IPS DF 6.9 (cell line): Measurements from ENCODE around the gene PEAR1.

Experiments
- DNase-seq: peaks from one replicate; pipeline ENCODE4 v3.0.0-alpha.2; 2013; ENCODE audit warnings: low read depth, low spot score
- H3K27ac ChIP-seq: one replicate; pipeline ENCODE4 v1.5.1; 2013; ENCODE audit warnings: low read length, control low read depth
- H3K27me3 ChIP-seq: 2 replicates; pipeline ENCODE4 v1.6.1; 2013; ENCODE audit warnings: mild to moderate bottlenecking, low read length; ENCODE audit not compliant: control insufficient read depth, insufficient read depth
- H3K36me3 ChIP-seq: 2 replicates; pipeline ENCODE4 v1.6.1; 2013; ENCODE audit warnings: low read length; ENCODE audit not compliant: control insufficient read depth, insufficient read depth
- H3K4me1 ChIP-seq: 2 replicates; pipeline ENCODE4 v1.6.1; 2013; ENCODE audit warnings: low read length; ENCODE audit not compliant: control insufficient read depth, insufficient read depth
- H3K4me3 ChIP-seq: 2 replicates; pipeline ENCODE4 v1.5.1; 2013; ENCODE audit warnings: mild to moderate bottlenecking, low read length
- H3K9me3 ChIP-seq: 2 replicates; pipeline ENCODE4 v1.6.1; 2013; ENCODE audit warnings: low read length, inconsistent platforms; ENCODE audit not compliant: control insufficient read depth, insufficient read depth
- WGBS: extraction: QIAGEN DNeasy Blood & Tissue Kit; methylation state at CpG from one replicate; pipeline ENCODE4 v1.1.7; 2013; ENCODE audit warnings: mixed read lengths, missing lambda C conversion rate; ENCODE audit not compliant: insufficient read length, insufficient coverage; 5-methylcytosine and 5-hydroxymethylcytosine counted together

Gene PEAR1

DNA sequence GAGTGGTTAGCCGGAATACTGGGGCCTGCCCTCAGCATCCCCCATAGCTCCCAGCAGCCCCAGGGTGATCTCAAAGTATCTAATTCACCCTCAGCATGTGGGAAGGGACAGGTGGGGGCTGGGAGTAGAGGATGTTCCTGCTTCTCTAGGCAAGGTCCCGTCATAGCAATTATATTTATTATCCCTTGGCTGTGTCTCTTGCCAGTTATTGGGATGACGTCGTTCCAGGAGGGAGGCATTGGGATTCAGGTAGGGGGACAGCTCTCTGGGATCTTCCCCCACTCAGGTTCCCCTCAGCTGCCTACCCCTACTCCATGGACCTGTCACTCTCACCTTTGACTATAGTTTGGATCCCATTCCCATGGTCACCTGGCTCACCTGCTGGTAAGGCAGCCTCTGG is 11.9 kb upstream of the PEAR1 start:
- DNase-seq, result no peak
- Histone ChIP-seq H3K27me3 (no peaks in the 10 kb centered on the region; the same call in 1 of the 2 replicates), H3K9me3 (no peaks in the 10 kb centered on the region), H3K4me1 (peaks cover 3% of the 10 kb centered on the region), H3K36me3 (no peaks in the 10 kb centered on the region), H3K27ac (no peak overlapping the region), H3K4me3 (no peak overlapping the region)
- no CpG with 5 or more reads among the region's 4 CpGs for WGBS

DNA sequence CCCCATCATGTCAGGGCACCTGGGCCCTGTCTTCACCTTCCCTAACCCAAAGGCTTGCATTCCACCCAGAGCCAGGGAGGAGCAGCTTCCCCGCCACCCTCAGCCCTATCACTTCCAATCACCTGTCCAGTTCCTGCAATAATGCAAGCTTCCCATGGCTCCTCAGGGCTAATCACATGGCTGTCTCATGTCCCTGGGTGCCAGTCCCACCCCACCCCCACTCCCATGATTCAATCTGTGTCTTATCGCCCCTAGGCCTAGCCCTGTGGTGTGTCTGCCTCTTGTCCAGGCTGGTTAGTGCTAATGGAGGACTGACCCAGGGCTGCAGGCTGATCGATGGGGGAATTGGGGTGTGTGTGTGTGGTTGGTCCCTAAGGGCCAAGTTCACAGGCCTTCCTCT is 11.0 kb upstream of the PEAR1 start:
- Histone ChIP-seq H3K27me3 (no peaks in the 10 kb centered on the region; the same call in 1 of the 2 replicates), H3K27ac (no peak overlapping the region), H3K9me3 (no peaks in the 10 kb centered on the region), H3K4me3 (no peak overlapping the region), H3K4me1 (peaks cover 5% of the 10 kb centered on the region), H3K36me3 (no peaks in the 10 kb centered on the region)
- no CpG with 5 or more reads among the region's 3 CpGs for WGBS
- DNase-seq, result no peak

DNA sequence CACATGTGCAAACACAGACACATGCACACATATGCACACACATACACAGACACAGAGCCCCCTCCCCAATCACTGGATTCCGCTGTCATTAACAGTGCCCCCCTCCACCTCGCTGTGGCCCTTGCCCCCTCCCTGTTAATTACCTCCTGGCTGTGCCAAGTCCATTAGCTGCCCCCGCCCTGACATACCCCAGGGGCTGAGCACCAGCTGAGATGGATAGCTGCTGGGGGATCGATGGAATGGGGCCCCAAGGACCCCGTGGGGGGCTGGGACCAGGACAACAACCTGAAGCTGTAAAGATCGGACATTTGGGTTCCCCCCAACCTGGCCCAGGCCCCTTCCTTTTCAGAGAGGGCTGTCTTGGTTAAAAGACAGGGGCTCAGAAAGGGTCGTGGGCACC is 9.6 kb upstream of the PEAR1 start:
- Histone ChIP-seq H3K4me1 (peaks cover 5% of the 10 kb centered on the region), H3K27me3 (no peaks in the 10 kb centered on the region; the same call in 1 of the 2 replicates), H3K4me3 (no peak overlapping the region), H3K36me3 (no peaks in the 10 kb centered on the region), H3K27ac (no peak overlapping the region), H3K9me3 (no peaks in the 10 kb centered on the region)
- no peak for DNase-seq
- no CpG with 5 or more reads among the region's 7 CpGs for WGBS

DNA sequence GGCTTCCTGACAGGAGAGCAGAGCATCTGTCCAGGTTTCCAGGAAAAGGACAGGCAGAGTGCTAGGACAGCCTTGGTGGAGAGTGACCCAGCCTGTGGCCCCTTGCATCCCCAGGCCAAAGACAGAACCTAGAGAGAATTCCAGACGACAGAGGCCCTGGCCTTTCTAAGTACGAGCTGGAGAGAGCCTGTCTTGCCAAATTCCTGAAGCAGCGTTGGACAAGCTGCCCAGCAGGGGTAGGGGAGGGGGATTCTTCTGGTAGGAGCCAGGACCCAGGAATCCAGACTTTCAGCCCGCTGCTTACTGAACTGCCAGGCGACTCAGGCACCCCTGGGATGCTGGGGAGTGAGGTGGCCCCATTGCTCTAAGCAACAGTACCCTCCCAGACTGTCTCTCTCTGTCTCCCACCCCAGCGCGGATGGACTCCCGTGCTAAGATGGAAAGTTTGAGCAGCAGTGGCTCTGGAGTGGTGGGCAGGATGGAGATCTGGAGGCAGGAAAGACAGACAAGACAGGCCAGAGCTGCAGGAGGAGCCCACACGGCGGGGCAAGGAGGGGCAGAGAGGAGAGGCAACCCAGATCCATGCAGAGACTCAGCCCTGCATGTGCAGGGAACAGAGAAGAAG is 8.8 kb upstream of the PEAR1 start:
- Histone ChIP-seq H3K27me3 (no peaks in the 10 kb centered on the region; the same call in 1 of the 2 replicates), H3K9me3 (no peaks in the 10 kb centered on the region), H3K4me3 (no peak overlapping the region), H3K4me1 (peaks cover 5% of the 10 kb centered on the region), H3K27ac (no peak overlapping the region), H3K36me3 (no peaks in the 10 kb centered on the region)
- DNase-seq, result no peak
- WGBS, result no CpG with 5 or more reads among the region's 10 CpGs

DNA sequence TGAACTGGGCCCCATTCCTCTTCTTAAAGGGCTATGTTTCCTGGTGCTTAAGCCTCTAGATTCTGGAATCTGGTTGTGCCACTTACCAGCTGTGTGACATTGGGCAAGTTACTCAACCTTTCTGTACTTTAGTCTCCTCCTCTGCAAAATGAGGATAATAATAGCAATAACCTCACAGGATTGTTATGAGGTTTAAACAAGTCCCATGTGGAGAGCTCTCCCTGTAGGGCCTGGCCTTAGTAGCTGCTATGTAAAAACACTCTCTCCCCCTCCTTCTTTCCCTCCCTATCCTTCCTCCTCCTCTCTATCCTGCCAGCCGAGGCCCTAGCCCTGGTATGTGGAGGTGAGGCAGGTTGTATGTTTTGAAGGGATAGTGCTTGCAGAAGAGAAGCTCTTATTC is 8.2 kb upstream of the PEAR1 start:
- Histone ChIP-seq H3K4me1 (peaks cover 5% of the 10 kb centered on the region), H3K27me3 (no peaks in the 10 kb centered on the region; the same call in 1 of the 2 replicates), H3K36me3 (no peaks in the 10 kb centered on the region), H3K9me3 (no peaks in the 10 kb centered on the region), H3K27ac (no peak overlapping the region), H3K4me3 (no peak overlapping the region)
- no CpG with 5 or more reads among the region's 1 CpG for WGBS
- DNase-seq, result no peak

DNA sequence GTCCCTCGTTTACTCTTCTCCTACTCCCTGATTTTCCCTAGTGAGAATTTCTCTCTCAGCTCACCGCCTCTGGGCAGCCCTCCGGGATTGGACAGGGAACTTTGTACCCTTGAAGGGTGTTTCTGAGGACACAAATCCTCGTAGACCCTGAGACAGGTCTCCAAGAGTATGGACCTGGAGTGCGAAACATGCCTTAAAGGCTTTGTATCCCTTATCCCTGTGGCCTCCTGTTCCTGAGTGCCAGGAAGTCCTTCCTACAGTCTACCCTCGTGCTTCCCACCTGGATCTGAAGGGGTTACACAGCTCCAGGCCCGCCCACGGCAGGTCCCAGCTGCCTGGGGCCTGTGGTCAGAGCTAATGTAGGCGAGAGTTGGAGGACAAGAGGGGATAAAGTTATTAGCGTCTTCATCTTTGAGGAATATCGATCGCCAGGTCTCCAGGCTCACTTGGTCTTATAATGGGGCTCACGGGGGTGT is 7.6 kb upstream of the PEAR1 start:
- Histone ChIP-seq H3K27me3 (peaks cover under 1% of the 10 kb centered on the region; the same call in 1 of the 2 replicates), H3K36me3 (no peaks in the 10 kb centered on the region), H3K4me1 (peaks cover 5% of the 10 kb centered on the region), H3K9me3 (no peaks in the 10 kb centered on the region), H3K4me3 (no peak overlapping the region), H3K27ac (no peak overlapping the region)
- DNase-seq, result no peak
- no CpG with 5 or more reads among the region's 13 CpGs for WGBS

DNA sequence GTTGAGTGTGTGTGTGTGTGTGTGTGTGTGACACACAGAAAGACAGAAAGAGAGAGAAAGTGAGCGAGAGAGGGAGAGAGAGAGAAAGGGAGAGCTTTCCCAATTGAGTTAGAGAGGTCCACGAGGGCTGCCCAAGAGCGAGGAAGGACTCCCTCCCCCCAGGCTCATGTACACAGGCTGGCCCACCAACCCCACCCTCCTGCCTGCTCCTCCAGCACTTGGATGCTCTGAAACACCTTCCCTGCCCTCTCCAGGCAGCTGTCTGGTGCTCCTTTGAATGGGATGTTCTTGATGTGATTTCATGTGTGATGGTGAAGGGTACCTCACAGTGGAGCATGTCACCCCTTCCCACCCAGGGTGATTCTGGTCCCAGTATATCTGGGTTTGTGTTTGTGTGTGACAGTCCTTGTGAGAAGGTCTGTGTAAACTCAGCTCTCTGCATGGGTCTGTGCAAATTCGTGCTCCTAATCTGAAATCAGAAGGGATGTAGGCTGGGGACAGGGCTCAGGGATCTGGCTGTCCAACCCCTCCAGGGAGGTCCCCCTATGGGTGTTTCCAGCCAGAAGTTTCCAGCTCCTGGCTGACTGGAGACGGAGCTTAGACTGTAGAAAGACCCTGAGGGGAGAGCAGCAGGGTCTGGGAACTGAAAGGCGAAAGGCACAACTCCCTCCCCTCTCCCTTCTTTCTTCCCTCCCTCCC is 6.8 kb upstream of the PEAR1 start:
- no CpG with 5 or more reads among the region's 6 CpGs for WGBS
- peaks cover 8% of the 10 kb centered on the region for H3K27me3 ChIP-seq
- no peak overlapping the region for H3K4me3 ChIP-seq
- no peaks in the 10 kb centered on the region for H3K9me3 ChIP-seq
- no peaks in the 10 kb centered on the region for H3K36me3 ChIP-seq
- H3K27ac ChIP-seq, result no peak overlapping the region
- H3K4me1 ChIP-seq, result peaks cover 4% of the 10 kb centered on the region; the same call in 1 of the 2 replicates
- DNase-seq, result no peak

DNA sequence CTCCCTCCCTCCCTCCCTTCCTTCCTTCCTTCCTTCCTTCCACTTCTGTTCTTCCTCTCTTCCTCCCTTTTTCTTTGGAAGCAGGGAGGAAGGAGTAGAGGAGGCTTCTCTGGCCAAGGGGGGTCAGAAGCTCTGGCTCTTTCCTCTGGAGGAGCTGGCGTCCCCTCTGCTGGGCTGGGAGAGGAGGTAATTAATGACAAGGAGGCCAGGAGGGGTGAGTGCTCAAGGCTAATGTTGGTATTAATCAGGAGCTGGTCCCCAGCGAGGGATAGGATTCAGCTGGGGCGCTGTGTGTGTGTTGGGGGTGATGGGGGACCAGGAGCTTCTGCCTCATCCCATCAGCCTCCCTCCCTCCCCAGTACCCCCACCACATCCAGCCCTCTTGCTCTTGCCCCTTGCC is 6.2 kb upstream of the PEAR1 start:
- Histone ChIP-seq H3K9me3 (no peaks in the 10 kb centered on the region), H3K27me3 (peaks cover 11% of the 10 kb centered on the region), H3K36me3 (no peaks in the 10 kb centered on the region), H3K4me3 (no peak overlapping the region), H3K4me1 (peaks cover 4% of the 10 kb centered on the region; the same call in 1 of the 2 replicates), H3K27ac (no peak overlapping the region)
- DNase-seq, result no peak
- WGBS, result no CpG with 5 or more reads among the region's 3 CpGs

DNA sequence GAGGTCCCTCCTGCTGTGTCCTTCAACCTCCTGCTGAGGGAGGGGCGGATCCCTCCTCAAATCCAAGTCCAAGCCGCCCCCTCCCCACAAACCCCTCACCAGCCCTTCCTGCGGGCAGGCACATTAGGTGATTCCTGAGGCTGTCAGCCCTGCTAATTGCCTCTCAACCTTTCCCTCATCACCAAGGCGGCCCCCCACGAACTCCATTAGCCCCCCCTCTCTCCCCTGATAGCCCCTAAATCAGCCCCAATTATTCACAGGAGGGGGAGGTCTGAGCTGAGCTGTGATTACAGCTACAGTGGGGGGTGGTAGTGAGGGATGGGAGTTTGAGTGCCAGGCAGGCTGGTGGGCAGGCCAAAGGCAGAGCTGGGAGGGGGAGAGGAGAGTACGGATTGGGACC is 5.8 kb upstream of the PEAR1 start:
- no peak for DNase-seq
- no peaks in the 10 kb centered on the region for H3K9me3 ChIP-seq
- H3K27ac ChIP-seq, result no peak overlapping the region
- H3K4me3 ChIP-seq, result no peak overlapping the region
- peaks cover 4% of the 10 kb centered on the region; the same call in 1 of the 2 replicates for H3K4me1 ChIP-seq
- no CpG with 5 or more reads among the region's 6 CpGs for WGBS
- H3K36me3 ChIP-seq, result no peaks in the 10 kb centered on the region
- H3K27me3 ChIP-seq, result peaks cover 14% of the 10 kb centered on the region

DNA sequence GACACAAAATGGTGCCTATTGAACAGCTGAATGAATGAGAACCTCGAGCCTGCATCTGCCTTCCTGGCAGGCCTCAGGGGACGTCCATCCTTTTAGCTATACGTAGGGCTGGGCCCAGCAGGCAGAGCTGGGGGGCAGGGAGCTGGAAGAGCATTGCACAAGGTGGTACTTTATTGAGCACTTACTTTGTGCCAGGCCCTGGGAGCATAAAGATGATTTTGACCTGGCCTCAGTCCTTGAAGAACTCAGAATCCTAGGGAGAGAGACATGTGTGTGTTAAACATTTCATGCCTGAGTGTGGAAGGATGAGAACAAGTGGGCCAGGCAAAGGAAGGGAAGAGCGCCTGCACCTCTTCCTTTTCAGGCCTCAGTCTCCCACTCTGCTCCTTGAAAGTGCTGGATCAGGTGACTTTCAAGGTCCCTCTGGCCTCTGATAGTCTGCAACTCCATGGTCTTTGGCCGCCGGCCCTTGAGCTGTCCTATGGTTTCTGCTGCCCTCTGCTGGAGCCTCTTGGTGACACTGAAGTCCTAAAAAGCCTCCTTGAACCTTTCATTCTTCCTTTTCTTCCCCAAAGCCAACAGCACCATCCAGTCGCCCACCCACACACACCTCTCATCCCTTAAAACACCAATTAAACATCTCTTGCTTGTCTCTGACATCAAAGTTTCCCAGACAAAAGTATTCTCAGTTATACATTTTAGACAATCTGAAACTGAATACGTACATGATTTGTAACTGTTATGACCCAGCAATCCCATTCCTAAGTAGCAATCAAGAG is 3.5 kb upstream of the PEAR1 start:
- Histone ChIP-seq H3K27ac (no peak overlapping the region), H3K27me3 (peaks cover 31% of the 10 kb centered on the region), H3K4me3 (no peak overlapping the region), H3K9me3 (no peaks in the 10 kb centered on the region), H3K4me1 (peaks cover 4% of the 10 kb centered on the region), H3K36me3 (no peaks in the 10 kb centered on the region)
- 100% methylated on average over 1 of the region's 8 CpGs for WGBS
- peak; percentile 85 for DNase-seq
